ENCODE results near the gene STK33.

DNA sequence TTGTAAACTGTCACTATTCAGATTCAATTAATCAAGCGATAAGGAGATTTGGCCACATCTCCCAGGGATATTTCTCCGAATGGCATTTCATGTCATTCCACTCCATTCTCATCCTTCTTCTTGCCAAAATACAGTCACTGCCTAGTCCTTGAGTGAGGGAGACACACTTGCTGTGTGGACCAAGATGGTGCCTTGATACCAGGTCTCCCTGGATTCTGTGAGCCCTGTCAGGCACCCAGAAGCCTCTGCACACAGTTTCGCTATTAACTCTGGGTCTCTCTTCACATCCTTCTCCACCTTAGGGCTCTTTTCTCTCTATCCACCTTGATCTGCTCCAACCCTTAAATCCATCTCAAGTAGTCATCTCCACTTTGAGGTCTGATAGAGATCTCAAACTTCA is 210.4 kb downstream of the STK33 start:
- TF ChIP-seq, protein P1, sequence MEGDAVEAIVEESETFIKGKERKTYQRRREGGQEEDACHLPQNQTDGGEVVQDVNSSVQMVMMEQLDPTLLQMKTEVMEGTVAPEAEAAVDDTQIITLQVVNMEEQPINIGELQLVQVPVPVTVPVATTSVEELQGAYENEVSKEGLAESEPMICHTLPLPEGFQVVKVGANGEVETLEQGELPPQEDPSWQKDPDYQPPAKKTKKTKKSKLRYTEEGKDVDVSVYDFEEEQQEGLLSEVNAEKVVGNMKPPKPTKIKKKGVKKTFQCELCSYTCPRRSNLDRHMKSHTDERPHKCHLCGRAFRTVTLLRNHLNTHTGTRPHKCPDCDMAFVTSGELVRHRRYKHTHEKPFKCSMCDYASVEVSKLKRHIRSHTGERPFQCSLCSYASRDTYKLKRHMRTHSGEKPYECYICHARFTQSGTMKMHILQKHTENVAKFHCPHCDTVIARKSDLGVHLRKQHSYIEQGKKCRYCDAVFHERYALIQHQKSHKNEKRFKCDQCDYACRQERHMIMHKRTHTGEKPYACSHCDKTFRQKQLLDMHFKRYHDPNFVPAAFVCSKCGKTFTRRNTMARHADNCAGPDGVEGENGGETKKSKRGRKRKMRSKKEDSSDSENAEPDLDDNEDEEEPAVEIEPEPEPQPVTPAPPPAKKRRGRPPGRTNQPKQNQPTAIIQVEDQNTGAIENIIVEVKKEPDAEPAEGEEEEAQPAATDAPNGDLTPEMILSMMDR (IDR thresholded peaks at IDR 0.05; ENCODE audit: borderline replicate concordance, extremely low read depth, low read length, poor library complexity, severe bottlenecking), result no peak
- TF ChIP-seq EZH2 (IDR thresholded peaks at IDR 0.05; ENCODE audit: borderline replicate concordance, low read depth, low read length, severe bottlenecking), result no peak
